A172 (cell line): Measurements from ENCODE around the gene CYB5D1. TPM values are rescaled to one million over a fixed set of nuclear protein-coding genes. Genes with fewer than 3 reads are reported as not detected.
A peak's percentile ranks its signal among the peaks of the same experiment; 100 is the strongest.

Experiments
- DNase-seq: peaks from one replicate; pipeline ENCODE4 v3.0.0-alpha.2; 2015; ENCODE audit warnings: low spot score
- total RNA-seq: library from RNA; depleted of rRNA; stranded (reverse); fragments of >200 nt; shearing (Covaris generic); gene quantifications from 2 replicates; pipeline ENCODE4 v1.2.3, GENCODE V29; 2014

Gene CYB5D1
- total RNA-seq, 1 experiment from 2014 or later: 18.4 TPM

DNA sequence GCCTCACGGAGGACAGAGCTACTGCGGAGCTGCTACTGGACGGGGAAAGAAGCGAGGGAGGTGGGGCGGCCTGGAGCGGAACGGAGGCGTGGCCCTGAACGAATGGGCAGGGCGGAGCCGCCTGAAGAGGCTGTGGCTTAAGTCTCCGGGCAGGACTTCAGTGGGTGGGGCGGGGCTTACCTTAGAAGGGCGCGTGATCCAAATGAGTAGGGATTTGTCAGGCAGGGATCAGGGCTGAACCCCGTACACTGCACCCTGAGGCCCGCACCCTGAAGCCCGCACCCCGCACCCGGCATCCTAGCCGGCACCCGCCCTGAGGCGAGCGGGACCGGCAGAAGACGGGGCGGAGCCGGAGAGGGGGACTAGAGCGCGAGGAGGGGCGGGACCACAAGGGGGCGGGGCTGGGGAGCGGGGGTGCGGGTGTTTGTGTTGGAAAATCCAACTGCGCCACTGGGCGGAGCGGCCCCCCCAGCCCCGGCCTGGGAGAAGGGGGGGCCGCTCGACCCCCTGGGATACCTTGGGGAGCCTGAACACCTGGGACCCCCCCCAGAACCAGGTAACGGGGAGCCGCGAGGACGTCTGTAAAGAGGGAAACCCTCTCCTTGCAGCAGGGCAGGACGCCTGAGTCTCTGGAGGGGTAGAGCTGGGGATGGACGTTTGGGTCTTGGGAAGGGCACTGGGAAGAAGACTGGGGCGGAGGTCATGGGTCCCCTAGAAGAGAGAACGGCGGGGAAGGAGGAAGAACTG, 23.8 kb upstream of the CYB5D1 start, which contains the start of gene KDM6B:
TSS of gene KDM6B (plus strand) at position 423 of the 747 bp plus-strand sequence. CDS start 11,338 bp downstream, outside the sequence.
- peak; percentile 91 for DNase-seq

DNA sequence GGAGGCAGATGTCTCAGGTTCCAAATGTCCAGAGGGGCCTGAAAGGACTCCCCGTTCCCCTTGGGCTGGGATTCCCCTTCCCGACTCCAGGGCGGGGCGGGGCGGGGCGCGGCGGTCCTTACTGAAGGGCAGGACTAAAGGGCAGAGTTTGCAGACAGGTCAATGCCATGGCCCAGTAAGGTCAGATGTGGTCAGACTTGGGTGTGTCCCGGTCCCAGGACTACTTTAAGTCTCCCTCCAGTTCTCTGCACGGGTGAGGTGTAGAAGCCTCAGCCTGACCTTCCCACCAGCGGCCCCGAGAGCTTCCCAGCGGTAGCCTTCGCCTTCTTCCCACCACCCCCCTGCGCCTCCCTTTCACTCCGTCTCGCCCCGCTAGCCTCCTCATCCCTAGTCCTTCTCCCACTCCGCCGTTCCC, 23.3 kb upstream of the CYB5D1 start:
- peak; percentile 49 for DNase-seq

DNA sequence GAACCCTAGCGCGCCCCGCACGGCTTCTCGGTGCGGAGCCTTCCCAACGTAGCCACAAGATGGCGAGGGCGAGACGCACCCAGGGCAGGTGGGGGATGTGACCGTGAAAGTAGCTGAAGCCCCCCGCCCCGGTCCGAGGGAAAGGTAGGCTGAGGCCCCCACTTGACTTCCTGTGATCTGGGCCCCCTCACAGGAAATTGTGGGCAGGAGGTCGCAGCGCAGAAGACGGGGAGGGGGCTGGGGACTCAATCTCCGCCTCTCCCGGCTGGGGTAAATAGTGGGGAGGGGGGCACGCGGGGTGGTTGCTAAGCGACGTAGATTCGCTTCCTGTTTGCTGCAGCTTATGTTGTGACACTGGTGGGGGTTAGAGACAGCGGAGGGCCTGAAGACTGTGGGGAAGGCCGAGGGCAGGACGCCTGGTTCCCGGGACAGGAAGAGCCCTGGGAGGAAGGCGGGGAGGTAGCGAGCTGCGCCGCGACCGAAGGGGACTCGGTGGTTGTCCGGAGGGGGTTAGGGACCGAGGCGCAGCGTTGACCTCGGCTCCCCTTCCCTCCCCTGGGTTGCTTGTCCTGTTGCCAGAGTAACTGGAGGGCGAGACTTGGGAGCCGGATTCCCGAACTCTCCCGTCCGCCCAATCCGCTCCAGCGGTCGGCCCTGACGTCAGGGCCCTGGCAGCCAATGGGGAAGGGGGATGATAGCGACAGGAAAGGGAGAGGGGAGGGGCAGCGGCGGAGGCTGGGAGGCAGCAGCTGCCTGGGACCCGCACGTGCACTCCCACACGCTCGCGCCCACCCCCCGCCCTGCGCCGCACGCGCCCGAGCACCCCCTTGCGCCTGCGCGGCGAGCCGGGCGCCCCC, 22.6 kb upstream of the CYB5D1 start:
- peak; percentile 96 for DNase-seq

DNA sequence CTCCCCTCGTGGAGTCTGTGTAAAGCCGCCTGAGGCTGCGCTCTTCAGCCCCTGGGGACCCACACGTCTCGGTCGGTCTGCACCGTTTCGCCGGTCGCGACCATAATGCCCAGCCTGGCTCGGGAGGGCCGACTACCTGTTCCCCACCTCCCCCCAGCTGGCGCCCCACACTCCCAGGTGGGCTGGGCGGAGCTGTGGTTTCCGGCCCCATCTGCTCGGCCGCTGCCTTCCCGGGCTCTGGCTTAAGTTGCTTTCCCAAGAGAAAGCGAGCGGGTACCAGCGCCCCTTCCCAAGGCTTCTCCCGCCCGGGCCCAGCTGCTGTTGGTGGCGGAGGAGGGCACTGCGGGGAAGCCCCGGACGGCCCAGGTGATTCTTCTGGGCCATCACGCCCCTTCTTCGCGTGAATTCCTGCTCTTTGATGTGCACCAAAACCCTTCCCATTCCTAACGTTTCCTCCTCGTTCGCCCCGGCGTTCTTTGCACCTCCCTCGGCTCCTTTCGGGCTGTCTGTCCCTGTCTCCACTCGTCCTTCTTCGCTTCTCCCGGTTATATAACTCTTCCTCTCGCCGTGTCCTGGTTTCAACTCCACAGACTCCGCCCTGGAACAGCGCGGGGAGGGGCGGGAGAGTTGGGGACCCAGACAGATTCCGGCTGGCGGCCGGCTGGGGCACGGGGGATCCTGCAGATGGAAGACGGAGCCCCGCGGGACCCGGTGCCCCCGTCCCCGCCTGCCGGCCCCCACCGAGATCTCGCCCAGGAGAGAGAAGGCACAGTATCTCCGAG, 21.8 kb upstream of the CYB5D1 start:
- peak; percentile 39 for DNase-seq

DNA sequence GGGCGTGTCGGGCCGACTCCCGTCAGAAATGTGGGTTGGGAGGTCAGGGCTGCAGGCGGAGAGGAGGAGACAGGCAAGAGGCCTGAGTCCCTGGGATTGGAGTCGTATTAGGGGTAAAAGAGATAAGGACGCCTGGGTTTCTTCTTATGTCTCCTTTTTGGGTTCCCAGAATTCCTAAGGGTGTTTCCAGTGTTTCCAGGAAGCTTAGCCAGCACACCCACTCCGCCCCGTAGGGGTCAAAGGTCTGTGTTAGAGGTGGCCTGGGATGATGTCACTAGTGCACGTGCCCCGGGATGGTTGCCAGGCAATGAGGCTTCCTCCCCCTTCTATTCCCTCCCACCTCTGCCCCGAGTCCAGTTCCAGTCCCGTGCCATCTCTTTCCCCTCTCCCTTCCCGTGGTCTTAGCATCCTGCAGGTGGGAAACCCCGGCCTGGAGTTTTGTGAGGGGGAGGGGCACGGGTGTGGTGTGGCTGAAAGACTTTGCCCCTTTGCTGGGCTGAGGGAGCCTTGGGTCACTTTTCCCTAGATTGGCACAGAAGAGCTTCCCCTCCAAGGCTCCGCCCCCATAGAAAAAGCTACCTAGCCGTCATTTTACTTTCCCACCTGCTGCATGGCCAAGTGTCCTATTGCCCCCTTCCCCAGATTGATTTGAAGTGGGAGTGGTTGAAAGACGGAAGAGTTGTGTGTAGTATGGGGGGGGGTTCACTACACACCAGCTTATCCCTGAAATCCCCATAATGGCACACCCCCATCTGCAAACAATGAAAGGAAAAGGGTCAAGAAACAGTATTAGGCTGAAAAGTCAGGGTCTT, 21.0 kb upstream of the CYB5D1 start:
- DNase-seq: peak; percentile 95

DNA sequence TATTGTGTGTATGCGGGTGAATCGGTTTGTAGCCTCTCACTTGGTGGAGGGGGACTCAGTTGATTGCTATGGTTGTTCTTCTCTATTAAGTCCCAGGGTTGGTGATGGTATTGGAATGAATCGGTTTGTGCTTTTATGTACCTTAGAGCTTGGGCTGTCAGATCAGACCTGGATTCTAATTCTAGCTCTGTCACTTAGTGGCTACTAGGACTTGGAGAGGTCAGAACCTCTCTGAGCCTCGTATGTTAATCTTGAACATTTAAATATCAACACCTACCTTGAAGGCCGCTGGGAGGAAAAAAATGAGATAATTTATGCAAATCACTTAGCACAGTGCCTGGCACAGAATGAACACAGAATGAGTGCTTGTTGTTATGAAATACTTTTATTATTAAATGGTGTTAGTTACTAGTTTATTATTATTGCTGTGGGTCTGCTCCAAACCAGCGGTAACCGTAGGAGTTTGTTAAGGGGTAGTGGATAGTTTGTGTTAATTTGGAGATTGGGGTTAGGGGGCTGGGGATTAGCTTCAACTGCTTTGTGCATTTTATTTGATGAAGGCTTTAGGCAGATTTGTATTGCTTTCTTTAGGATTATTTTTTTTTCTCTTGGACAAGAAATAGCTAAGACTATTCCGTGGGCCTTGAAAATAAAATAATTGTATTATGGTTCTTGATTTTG, 20.3 kb upstream of the CYB5D1 start:
- no peak for DNase-seq

DNA sequence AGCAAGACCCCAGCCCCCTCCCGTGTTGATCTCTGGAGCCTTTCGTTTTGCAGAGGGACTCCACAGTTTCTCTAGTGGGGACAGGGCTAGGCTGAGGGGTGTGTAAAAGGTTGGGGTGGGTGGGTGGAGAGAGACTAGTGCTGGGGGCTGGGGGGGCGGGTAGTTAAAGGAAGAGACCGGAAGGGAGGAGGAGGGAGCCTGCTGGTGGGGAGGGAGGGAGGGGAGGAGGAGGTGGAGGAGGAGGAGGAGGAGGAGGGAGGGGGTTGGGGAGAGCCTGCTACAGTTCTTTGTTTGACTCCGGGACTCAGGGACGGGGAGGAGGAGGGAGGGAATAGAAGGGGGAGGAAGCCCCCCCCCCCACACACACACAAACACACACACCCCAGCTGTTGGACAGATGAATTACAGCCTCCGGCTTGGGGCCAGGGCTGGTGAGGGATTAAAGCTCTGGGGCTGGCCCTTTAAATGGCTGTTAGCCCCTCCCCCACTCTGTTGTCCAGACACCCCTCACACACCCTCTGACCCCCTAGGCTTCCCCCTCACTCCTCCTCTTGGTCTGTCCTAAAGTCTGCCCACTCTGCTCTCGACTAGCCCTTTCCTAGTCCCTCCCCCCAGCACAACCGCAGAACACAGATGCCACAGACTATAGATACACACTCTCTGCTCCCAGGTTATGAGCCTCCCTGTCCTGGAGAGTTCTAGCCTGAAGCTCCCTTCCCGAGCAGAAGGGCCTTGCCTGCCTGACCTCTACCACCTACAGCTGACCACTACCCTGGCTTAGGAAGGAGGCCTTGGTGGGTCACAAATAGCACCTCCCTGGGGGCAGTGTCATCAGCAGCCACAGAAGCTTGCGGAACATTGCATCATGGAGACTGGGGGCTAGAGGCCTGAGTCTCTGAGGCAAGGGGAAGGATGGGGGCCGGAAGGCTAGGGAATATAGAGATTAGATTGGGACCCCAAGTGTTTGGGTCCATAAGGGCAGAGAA, 19.4 kb upstream of the CYB5D1 start:
- peak; percentile 71 for DNase-seq

DNA sequence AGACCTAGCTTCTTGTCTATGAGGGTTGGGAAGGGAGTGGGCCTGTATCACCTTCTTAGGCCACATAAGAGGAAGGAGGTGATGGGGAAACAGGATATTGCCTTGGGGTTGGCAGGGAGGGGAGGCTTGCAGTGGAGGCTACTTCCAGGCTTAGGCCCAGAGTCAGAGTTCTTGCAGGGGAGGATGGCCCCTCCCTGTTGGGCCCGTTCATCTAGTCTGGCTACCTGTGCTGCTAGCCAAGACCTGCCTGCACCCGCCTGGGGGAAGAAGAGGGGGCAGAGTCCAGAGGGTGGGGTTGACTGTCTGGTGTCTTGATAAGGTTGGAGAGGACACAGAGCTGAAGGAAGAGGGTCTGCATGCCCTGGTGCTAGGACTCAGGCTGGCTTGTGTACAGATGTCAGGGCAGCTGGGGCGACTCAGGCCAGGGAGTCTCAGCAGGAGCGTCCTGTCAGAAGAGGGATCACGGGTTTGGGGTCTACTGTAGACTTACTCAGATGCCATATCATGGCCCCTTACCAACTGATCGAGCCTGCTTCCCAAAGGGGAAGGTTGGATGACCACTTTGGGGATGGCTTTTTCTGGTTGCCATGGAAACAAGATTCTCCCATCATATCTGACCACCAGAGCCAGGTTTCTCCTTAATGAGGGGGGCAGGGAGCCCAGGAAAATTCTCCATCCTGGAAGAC, 18.5 kb upstream of the CYB5D1 start:
- no peak for DNase-seq

DNA sequence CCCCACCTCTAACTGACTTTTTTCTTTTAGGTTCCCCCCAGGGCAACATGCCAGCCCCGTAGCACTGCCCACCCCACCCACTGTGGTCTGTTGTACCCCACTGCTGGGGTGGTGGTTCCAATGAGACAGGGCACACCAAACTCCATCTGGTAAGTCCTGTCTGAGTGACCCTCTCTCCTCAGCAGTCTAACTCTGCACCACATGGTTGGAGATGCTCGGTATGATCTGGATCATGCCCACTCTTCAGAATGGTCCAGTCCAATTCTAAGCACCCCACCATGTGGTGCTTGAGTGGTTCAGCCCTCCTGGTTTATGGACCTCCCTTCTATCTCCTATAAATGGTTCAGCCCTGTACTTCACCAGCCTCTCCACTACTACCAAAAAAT, 17.9 kb upstream of the CYB5D1 start:
- peak; percentile 24 for DNase-seq

DNA sequence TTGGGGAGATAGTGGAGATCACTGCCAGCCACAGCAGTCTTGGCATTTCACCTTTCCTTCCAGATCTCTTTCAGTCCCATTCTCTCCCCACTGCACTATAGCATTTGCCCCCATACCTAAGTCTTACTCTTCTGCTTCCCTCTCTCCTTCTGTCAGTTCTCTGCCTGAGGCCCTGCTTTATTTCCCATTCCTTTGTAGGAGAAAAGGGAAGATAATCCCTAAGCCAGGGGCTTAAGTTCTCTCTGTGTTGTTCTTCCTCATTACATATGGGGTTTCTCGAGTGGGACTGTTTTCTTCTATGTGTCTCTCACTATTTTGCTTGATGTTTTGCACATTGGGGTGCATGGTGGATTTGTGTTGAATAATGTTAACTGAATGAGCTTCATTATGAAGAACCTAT, 17.4 kb upstream of the CYB5D1 start:
- no peak for DNase-seq

DNA sequence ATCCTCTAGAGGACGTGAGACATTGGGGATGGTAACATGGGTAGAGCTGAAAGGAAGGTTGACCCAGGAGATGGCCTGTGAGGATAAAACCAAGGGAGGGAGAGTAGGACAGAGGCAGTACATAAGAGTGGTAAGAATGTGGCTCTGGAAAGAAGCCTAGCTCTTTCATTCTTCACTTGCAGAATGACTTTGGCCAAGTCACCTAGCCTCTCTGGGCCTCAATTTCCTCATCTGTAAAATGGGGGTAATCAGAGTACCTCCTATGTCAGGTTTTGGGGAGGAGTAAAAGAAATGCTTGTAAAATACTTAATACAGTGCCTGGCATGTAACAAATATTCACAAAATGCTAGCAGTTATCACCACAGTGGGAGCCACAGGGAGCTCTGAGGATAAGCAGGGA, 16.9 kb upstream of the CYB5D1 start:
- no peak for DNase-seq

DNA sequence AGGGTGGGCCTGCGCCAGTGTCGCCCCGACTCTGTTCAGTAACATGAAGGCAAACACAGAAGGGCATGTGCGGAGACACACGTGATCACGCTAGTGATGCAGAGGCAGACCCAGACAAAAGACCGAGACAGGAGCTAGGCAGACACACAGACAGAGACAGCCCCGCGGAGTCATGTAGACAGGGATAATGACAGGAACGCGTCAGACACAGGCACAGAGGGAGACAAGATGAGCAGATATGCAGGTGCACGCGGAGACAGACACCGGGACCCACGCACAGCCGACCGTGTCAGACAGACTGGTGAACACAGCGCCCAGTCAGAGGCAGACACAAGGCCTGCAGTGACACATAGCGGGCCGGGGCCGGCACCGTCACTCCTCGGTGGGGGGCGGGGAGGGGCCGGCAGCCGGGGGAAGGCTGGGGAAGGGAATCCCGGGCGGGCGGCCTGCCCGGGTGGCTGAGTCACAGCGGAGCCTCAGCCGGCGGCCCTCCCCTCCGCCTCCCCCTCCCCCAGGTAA, 16.3 kb upstream of the CYB5D1 start:
- DNase-seq: peak; percentile 89

DNA sequence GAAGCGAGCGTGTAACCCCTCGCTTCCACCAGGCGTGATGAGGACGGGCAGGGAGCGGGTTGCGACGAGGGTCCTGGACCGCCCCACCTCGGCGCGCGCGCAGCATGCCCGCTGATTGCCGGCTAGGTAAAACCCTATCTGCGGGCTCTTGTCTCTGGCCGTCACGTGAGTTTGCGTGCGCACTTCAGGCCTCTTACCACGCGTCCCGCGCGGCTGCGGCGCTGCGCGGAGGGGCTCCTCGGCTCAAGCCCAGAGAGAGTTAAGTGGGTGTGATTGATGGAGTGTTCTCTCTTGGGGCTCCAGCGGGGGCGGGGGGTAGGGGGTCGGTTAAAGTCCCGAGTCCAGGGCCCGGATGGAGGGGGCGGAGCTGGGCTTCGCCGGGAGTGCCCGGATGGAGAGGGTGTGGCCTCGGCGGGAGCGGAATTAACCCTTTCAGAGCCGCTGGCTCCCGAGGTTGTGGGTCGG, 15.9 kb upstream of the CYB5D1 start:
- peak; percentile 82 for DNase-seq

DNA sequence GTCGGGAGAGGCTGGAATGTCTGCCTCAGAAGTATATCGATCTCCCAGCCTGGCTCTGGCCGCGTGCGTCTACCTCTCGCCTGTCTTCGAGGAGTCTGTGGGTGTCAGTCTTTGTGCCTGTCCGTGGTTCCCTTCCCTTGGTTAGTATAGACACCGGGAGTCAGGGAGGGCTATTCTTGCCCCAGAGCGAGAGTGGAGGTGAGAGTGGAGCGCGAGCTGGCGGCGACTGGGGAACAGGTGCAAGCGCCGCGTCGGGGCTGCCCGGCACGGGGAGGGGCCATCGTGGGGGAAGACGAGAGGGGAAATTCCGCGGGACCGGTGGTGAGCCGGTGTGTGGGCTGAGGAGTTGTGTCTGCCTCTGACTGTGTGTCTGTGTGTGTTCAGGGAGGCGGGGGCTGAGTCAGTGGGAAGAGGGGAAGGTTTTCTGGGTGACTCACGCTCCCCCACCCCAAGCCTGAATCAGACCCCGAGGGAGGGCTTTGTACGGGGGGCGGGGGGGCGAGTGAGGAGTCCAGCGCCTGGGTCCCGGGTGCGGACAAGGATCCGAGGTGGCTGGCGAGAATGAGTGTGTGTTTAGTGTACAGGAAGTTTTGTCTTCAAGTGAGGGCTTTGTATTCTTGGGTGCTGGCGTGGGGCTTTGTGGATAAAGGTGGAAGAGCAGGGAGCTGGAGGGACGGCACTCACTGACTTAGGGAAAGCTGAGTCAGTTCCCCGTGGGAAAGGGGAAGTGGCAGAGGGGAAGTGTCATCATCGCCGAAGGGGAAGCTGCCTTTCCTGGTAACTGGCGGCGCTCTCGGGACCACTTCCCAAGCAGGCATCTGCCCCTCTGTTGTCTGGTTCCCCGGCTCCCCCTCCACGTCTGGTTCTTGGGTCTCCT, 15.2 kb upstream of the CYB5D1 start:
- DNase-seq: peak; percentile 92

DNA sequence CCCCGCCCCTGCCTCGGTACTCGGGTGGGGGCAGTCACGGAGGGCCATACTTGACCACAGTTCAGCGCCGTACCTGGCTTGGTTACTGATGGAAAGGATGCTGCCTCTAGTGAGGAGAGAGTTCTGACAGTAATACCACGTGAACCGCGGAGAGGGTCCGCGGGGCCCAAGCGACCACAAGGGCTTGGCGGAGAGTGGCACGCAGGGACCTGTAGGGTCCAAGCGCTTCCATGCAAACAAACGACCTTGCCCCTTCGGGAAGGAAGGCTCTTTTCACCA, 14.6 kb upstream of the CYB5D1 start:
- DNase-seq: peak; percentile 14

DNA sequence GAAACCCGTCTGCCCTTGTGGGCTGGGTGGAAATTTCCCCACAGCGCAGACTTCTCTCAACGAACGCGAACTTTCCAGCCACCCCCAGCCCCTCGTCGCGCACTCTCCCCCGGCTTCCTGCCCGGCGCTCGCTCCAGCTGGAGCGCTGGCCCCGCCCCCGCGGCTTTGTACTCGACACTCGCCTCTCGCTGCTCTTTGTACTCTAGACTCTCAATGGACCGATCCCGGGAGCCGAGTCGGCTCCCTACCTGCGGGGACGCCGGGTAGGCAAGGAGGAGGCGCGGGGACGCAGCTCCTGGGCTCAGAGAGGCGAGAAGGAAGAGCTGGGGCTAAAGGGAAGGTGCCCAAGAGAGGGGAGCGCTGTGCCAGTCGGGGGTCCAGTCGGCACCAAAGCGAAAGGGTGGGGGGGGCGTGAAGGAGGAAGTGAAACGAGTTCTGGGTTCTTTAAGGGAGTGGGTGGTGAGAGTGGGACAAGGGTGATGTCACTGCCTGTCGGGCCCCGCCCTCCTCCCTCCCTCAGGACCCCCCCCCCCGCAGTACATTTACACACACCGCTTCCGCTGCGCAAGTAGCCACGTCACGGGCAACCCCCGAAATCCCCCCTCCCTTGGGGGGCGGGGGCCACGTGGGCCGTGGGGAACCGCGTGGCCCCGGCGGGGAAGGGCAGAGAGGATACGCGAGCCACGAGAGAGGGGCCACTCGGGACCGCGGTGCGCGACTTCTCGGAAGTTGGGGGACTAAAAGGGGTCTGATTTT, 14.1 kb upstream of the CYB5D1 start:
- peak; percentile 87 for DNase-seq
